Measurements from ENCODE around the gene NOD2. TPM values are rescaled to one million over a fixed set of nuclear protein-coding genes. Genes with fewer than 3 reads are reported as not detected.

NOD2 gene
- total RNA-seq, 1 donor from 2014 or later = not detected

DNA sequence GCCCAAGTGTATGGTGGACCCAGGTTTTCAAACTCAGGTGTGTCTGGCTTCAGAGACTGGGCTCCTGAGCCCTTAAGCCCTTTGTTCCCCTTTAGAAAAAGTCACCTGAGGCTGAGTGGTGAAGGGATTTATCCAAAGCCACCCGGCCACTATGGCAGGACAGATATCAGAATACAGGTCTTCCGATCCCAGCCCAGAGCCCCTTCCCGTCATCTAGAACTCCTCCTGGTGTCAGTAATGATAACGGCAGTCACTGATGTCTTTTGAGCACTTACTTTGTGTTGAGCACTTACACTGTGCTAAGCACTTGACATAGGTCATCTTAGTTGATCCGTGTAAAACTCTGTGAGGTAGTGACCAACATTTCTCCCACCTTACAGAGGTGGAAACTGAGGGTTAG is 16.6 kb downstream of the NOD2 start:
- Mint-ChIP-seq H3K27me3 (ENCODE audit: low read depth, unreplicated experiment) (peaks cover 21% of the 10 kb centered on the region), H3K36me3 (ENCODE audit: low read depth, unreplicated experiment) (no peaks in the 10 kb centered on the region), H3K4me3 (ENCODE audit: unreplicated experiment) (no peak overlapping the region), H3K4me1 (ENCODE audit: low read depth, unreplicated experiment) (peaks cover 3% of the 10 kb centered on the region), H3K27ac (ENCODE audit: unreplicated experiment) (no peak overlapping the region), H3K9me3 (ENCODE audit: unreplicated experiment) (peaks cover 8% of the 10 kb centered on the region)
- FAIRE-seq (no peak), DNase-seq (ENCODE audit: low read depth) (no peak)
- H3K9me3 ChIP-seq (ENCODE audit: insufficient read depth, low read depth, low read length) = no peaks in the 10 kb centered on the region
- no peak overlapping the region for H3K4me2 ChIP-seq (ENCODE audit: low read length)
- no peaks in the 10 kb centered on the region for H3K27me3 ChIP-seq (ENCODE audit: insufficient read depth, low read length)
- H4K20me1 ChIP-seq (ENCODE audit: insufficient read depth, low read length) = no peaks in the 10 kb centered on the region
- no peak overlapping the region for H3K4me3 ChIP-seq (ENCODE audit: insufficient read depth, low read depth, low read length)
- H3K79me2 ChIP-seq (ENCODE audit: insufficient read depth, low read length) = no peaks in the 10 kb centered on the region
- no peaks in the 10 kb centered on the region for H3K4me1 ChIP-seq (ENCODE audit: insufficient read depth, low read length)
- no peak overlapping the region for H3K27ac ChIP-seq (ENCODE audit: low read depth, low read length)
- no peaks in the 10 kb centered on the region for H3K36me3 ChIP-seq (ENCODE audit: insufficient read depth, low read length)
- TF ChIP-seq, protein P1, sequence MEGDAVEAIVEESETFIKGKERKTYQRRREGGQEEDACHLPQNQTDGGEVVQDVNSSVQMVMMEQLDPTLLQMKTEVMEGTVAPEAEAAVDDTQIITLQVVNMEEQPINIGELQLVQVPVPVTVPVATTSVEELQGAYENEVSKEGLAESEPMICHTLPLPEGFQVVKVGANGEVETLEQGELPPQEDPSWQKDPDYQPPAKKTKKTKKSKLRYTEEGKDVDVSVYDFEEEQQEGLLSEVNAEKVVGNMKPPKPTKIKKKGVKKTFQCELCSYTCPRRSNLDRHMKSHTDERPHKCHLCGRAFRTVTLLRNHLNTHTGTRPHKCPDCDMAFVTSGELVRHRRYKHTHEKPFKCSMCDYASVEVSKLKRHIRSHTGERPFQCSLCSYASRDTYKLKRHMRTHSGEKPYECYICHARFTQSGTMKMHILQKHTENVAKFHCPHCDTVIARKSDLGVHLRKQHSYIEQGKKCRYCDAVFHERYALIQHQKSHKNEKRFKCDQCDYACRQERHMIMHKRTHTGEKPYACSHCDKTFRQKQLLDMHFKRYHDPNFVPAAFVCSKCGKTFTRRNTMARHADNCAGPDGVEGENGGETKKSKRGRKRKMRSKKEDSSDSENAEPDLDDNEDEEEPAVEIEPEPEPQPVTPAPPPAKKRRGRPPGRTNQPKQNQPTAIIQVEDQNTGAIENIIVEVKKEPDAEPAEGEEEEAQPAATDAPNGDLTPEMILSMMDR (IDR thresholded peaks at IDR 0.05; ENCODE audit: insufficient read depth, low read depth, low read length) = no peak
- TF ChIP-seq EZH2 (IDR thresholded peaks at IDR 0.05; ENCODE audit: insufficient read depth, low read length) = no peak
- H2AFZ ChIP-seq (ENCODE audit: low read depth, low read length) = no peak overlapping the region
- H3K9ac ChIP-seq (ENCODE audit: low read length) = no peak overlapping the region

DNA sequence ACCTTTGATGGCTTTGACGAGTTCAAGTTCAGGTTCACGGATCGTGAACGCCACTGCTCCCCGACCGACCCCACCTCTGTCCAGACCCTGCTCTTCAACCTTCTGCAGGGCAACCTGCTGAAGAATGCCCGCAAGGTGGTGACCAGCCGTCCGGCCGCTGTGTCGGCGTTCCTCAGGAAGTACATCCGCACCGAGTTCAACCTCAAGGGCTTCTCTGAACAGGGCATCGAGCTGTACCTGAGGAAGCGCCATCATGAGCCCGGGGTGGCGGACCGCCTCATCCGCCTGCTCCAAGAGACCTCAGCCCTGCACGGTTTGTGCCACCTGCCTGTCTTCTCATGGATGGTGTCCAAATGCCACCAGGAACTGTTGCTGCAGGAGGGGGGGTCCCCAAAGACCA is 17.6 kb downstream of the NOD2 start:
- peaks cover 19% of the 10 kb centered on the region for H3K27me3 Mint-ChIP-seq (ENCODE audit: low read depth, unreplicated experiment)
- peaks cover 5% of the 10 kb centered on the region for H3K9me3 Mint-ChIP-seq (ENCODE audit: unreplicated experiment)
- H3K4me1 Mint-ChIP-seq (ENCODE audit: low read depth, unreplicated experiment) = peaks cover 1% of the 10 kb centered on the region
- no peak for FAIRE-seq
- Histone ChIP-seq H3K4me1 (ENCODE audit: insufficient read depth, low read length) (no peaks in the 10 kb centered on the region), H4K20me1 (ENCODE audit: insufficient read depth, low read length) (no peaks in the 10 kb centered on the region), H3K36me3 (ENCODE audit: insufficient read depth, low read length) (no peaks in the 10 kb centered on the region), H3K9ac (ENCODE audit: low read length) (no peak overlapping the region), H3K79me2 (ENCODE audit: insufficient read depth, low read length) (no peaks in the 10 kb centered on the region), H2AFZ (ENCODE audit: low read depth, low read length) (no peak overlapping the region), H3K27me3 (ENCODE audit: insufficient read depth, low read length) (no peaks in the 10 kb centered on the region), H3K4me2 (ENCODE audit: low read length) (no peak overlapping the region), H3K27ac (ENCODE audit: low read depth, low read length) (no peak overlapping the region), H3K4me3 (ENCODE audit: insufficient read depth, low read depth, low read length) (no peak overlapping the region), H3K9me3 (ENCODE audit: insufficient read depth, low read depth, low read length) (no peaks in the 10 kb centered on the region)
- TF ChIP-seq, protein P1 (IDR thresholded peaks at IDR 0.05; ENCODE audit: insufficient read depth, low read depth, low read length) = no peak
- TF ChIP-seq EZH2 (IDR thresholded peaks at IDR 0.05; ENCODE audit: insufficient read depth, low read length) = no peak
- DNase-seq (ENCODE audit: low read depth) = no peak
- no peaks in the 10 kb centered on the region for H3K36me3 Mint-ChIP-seq (ENCODE audit: low read depth, unreplicated experiment)
- H3K4me3 Mint-ChIP-seq (ENCODE audit: unreplicated experiment) = no peak overlapping the region
- H3K27ac Mint-ChIP-seq (ENCODE audit: unreplicated experiment) = no peak overlapping the region

DNA sequence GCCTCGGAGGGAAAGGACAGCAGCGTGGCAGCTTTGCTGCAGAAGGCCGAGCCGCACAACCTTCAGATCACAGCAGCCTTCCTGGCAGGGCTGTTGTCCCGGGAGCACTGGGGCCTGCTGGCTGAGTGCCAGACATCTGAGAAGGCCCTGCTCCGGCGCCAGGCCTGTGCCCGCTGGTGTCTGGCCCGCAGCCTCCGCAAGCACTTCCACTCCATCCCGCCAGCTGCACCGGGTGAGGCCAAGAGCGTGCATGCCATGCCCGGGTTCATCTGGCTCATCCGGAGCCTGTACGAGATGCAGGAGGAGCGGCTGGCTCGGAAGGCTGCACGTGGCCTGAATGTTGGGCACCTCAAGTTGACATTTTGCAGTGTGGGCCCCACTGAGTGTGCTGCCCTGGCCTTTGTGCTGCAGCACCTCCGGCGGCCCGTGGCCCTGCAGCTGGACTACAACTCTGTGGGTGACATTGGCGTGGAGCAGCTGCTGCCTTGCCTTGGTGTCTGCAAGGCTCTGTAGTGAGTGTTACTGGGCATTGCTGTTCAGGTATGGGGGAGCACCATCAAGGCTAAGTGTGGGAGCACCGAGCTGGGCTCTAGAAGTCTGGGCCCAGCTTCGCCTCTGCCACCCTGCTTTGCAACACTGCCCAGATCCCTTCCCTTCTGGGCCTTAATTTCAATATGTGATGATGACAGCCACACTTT is 18.6 kb downstream of the NOD2 start:
- H3K4me1 ChIP-seq (ENCODE audit: insufficient read depth, low read length) = no peaks in the 10 kb centered on the region
- H3K79me2 ChIP-seq (ENCODE audit: insufficient read depth, low read length) = no peaks in the 10 kb centered on the region
- no peak overlapping the region for H2AFZ ChIP-seq (ENCODE audit: low read depth, low read length)
- Mint-ChIP-seq H3K4me3 (ENCODE audit: unreplicated experiment) (no peak overlapping the region), H3K36me3 (ENCODE audit: low read depth, unreplicated experiment) (no peaks in the 10 kb centered on the region), H3K4me1 (ENCODE audit: low read depth, unreplicated experiment) (peaks cover 1% of the 10 kb centered on the region), H3K9me3 (ENCODE audit: unreplicated experiment) (peaks cover 2% of the 10 kb centered on the region), H3K27ac (ENCODE audit: unreplicated experiment) (no peak overlapping the region), H3K27me3 (ENCODE audit: low read depth, unreplicated experiment) (peaks cover 17% of the 10 kb centered on the region)
- no peak for DNase-seq (ENCODE audit: low read depth)
- H4K20me1 ChIP-seq (ENCODE audit: insufficient read depth, low read length) = no peaks in the 10 kb centered on the region
- no peak for FAIRE-seq
- no peaks in the 10 kb centered on the region for H3K36me3 ChIP-seq (ENCODE audit: insufficient read depth, low read length)
- H3K27ac ChIP-seq (ENCODE audit: low read depth, low read length) = no peak overlapping the region
- H3K9me3 ChIP-seq (ENCODE audit: insufficient read depth, low read depth, low read length) = no peaks in the 10 kb centered on the region
- H3K9ac ChIP-seq (ENCODE audit: low read length) = no peak overlapping the region
- TF ChIP-seq, protein P1 (IDR thresholded peaks at IDR 0.05; ENCODE audit: insufficient read depth, low read depth, low read length) = no peak
- no peak for TF ChIP-seq EZH2 (IDR thresholded peaks at IDR 0.05; ENCODE audit: insufficient read depth, low read length)
- H3K27me3 ChIP-seq (ENCODE audit: insufficient read depth, low read length) = no peaks in the 10 kb centered on the region
- H3K4me3 ChIP-seq (ENCODE audit: insufficient read depth, low read depth, low read length) = no peak overlapping the region
- no peak overlapping the region for H3K4me2 ChIP-seq (ENCODE audit: low read length)

All from astrocyte (in vitro differentiated cells and primary cell).